Activated naive CD8-positive, alpha-beta T cell treated with anti-CD3 and anti-CD28 coated beads, Interleukin-2, amount 10 ng/mL, durations not matched to agents 7 days and 5 days (primary cell): ENCODE results near the gene LAYN. TPM values are rescaled to one million over a fixed set of nuclear protein-coding genes. Genes with fewer than 3 reads are reported as not detected.
A peak's percentile ranks its signal among the peaks of the same experiment; 100 is the strongest.

Experiments
- ATAC-seq: fragments of 150-1000 bp; cut with Tn5 transposase; one replicate; pipeline ENCODE4 v1.10.0; 2021; ENCODE audit warnings: low read depth, moderate library complexity
- POLR2A ChIA-PET: fragments of 350-600 bp; sonication (Branson Sonifier 250); formaldehyde crosslinking; loops from one replicate; lab custom pipeline; 2021; ENCODE audit warnings: antibody characterized with exemption; lab: Charles Lee
- DNase-seq: peaks from one replicate; pipeline ENCODE4 v3.0.0; 2021
- H3K27ac Mint-ChIP-seq: one replicate; pipeline ENCODE4 v1.8.0; 2022; ENCODE audit warnings: mild to moderate bottlenecking, mixed read lengths
- H3K27me3 Mint-ChIP-seq: one replicate; pipeline ENCODE4 v1.8.0; 2022; ENCODE audit warnings: mild to moderate bottlenecking, moderate library complexity, mixed read lengths
- H3K36me3 Mint-ChIP-seq: one replicate; pipeline ENCODE4 v1.8.0; 2021; ENCODE audit warnings: mild to moderate bottlenecking, mixed read lengths
- H3K4me1 Mint-ChIP-seq: one replicate; pipeline ENCODE4 v1.8.0; 2021; ENCODE audit warnings: mixed read lengths
- H3K4me3 Mint-ChIP-seq: one replicate; pipeline ENCODE4 v1.8.0; 2022; ENCODE audit warnings: mild to moderate bottlenecking, moderate library complexity, mixed read lengths
- H3K9me3 Mint-ChIP-seq: one replicate; pipeline ENCODE4 v1.8.0; 2021; ENCODE audit warnings: mixed read lengths
- total RNA-seq, 2 experiments: library from RNA; stranded (reverse); gene quantifications; one replicate each; pipeline ENCODE4 v1.2.3, GENCODE V29; 2021

Gene LAYN
- total RNA-seq, 2 experiments from 2014 or later, result 24.0 to 27.0 TPM

GRCh38 chr11:111574373-111575225 lies 34.1 kb downstream of the LAYN start:
- no peak for DNase-seq
- ATAC-seq, result peak; percentile 52
- Mint-ChIP-seq H3K4me3 (peak overlapping the region; percentile 58), H3K27me3 (peaks cover 6% of the 10 kb centered on the region), H3K36me3 (no peaks in the 10 kb centered on the region), H3K4me1 (peaks cover 2% of the 10 kb centered on the region), H3K9me3 (no peaks in the 10 kb centered on the region), H3K27ac (peak overlapping the region; percentile 68)
- POLR2A ChIA-PET, result no interaction called here

DNA sequence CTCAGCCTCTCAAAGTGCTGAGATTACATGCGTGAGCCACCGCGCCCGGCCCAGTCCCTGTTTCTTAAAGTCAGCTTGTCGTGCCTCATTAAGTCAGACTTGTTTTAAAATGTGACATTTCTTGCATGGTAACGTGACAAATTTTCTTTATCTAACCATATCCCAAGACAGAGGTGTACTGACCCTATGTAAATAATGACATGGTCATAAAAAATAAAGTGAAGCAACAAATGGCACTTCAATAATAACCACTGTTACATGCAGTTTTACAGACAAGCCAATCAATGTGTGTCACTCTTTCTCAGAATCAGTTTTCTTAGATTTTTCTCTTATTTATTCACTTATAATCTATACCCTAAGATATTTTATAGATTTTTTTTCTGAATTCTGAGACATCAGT lies 35.2 kb downstream of the LAYN start:
- Mint-ChIP-seq H3K4me1 (peaks cover 3% of the 10 kb centered on the region), H3K27me3 (peaks cover 6% of the 10 kb centered on the region), H3K27ac (no peak overlapping the region), H3K9me3 (no peaks in the 10 kb centered on the region), H3K36me3 (no peaks in the 10 kb centered on the region), H3K4me3 (no peak overlapping the region)
- POLR2A ChIA-PET, result interaction anchor here (0.5 kb wide), 1 partner anchor 197 kb away, joined by 3 read pairs; the partner anchor contains the start of gene POU2AF1
- no peak for DNase-seq
- ATAC-seq, result no peak

DNA sequence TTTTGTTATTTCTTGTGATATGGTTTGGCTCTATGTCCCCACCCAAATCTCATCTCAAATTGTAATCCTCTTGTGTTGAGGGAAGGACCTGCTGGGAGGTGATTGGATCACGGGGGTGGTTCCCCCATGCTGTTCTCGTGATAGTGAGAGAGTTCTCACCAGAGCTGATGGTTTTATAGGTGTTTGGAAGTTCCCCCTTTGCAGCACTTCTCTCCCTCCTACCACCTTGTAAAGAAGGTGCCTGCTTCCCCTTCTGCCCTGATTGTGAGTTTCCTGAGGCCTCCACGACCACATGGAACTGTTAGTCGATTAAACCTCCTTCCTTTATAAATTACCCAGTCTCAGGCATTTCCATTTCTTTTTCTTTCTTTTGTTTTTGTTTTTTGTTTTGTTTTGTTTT lies 37.3 kb downstream of the LAYN start:
- H3K36me3 Mint-ChIP-seq, result no peaks in the 10 kb centered on the region
- no peak overlapping the region for H3K4me3 Mint-ChIP-seq
- peaks cover 6% of the 10 kb centered on the region for H3K27me3 Mint-ChIP-seq
- DNase-seq, result no peak
- no peaks in the 10 kb centered on the region for H3K9me3 Mint-ChIP-seq
- ATAC-seq, result no peak
- POLR2A ChIA-PET, result no interaction called here
- H3K27ac Mint-ChIP-seq, result no peak overlapping the region
- peaks cover 6% of the 10 kb centered on the region for H3K4me1 Mint-ChIP-seq

- no peaks in the 10 kb centered on the region for H3K36me3 Mint-ChIP-seq
- POLR2A ChIA-PET, result no interaction called here
- no peak for ATAC-seq
- no peak for DNase-seq
- peaks cover 4% of the 10 kb centered on the region for H3K27me3 Mint-ChIP-seq
- no peaks in the 10 kb centered on the region for H3K9me3 Mint-ChIP-seq
- peaks cover 10% of the 10 kb centered on the region for H3K4me1 Mint-ChIP-seq
- H3K27ac Mint-ChIP-seq, result no peak overlapping the region
- no peak overlapping the region for H3K4me3 Mint-ChIP-seq
Observed at GRCh38 chr11:111581341-111581740, 40.8 kb downstream of the LAYN start.

DNA sequence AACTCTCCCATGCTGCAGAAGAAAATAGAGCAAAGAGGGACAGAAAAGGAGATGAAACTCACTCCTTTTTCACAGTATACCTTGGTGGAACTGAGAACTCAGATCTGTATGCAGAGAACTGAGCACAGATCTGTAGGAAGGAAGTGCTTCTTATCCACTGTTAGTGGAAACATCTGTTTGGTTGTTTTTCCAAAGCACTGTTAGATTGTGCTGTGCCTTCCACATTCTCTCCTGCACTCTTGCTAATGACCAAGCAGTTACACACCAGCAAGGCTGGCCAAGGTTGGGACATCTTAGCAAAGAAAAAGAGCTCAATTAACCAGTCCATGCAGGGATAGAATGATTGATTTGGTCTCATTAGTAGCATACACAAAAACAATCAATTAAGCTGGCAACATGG lies 41.6 kb downstream of the LAYN start:
- ATAC-seq (no peak), DNase-seq (no peak)
- Mint-ChIP-seq H3K36me3 (no peaks in the 10 kb centered on the region), H3K4me3 (no peak overlapping the region), H3K27me3 (peaks cover 2% of the 10 kb centered on the region), H3K27ac (no peak overlapping the region), H3K9me3 (no peaks in the 10 kb centered on the region), H3K4me1 (peaks cover 10% of the 10 kb centered on the region)
- POLR2A ChIA-PET, result no interaction called here

DNA sequence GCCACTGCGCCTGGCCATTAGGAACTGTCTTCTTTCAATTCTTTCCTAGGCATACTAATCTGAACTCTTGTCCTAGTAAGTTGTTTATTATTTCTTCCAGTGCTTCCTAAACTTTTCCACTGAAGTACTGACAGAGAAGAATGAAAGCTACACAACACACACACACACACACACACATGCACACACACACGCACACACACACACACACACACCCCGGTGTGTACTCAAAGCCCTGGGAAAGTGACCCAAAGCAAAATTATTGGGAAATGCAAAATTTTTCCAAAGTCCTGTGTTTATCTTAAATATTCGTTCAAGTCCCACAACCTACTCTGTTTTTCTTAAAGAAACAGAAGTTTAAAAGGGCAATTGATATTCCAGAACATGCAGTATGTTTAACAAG lies 42.4 kb downstream of the LAYN start:
- Mint-ChIP-seq H3K36me3 (no peaks in the 10 kb centered on the region), H3K27ac (no peak overlapping the region), H3K4me1 (peaks cover 10% of the 10 kb centered on the region), H3K9me3 (no peaks in the 10 kb centered on the region), H3K27me3 (no peaks in the 10 kb centered on the region), H3K4me3 (no peak overlapping the region)
- no peak for ATAC-seq
- no peak for DNase-seq
- POLR2A ChIA-PET, result no interaction called here

GRCh38 chr11:111585371-111585770 lies 44.9 kb downstream of the LAYN start:
- POLR2A ChIA-PET, result interaction anchor here (1.6 kb wide), 1 partner anchor 192 kb away, joined by 3 read pairs; no protein-coding TSS in a partner anchor

GRCh38 chr11:111586388-111586831 lies 45.9 kb downstream of the LAYN start:
- POLR2A ChIA-PET, result interaction anchor here (1.6 kb wide), 1 partner anchor 191 kb away, joined by 3 read pairs; no protein-coding TSS in a partner anchor
- no peaks in the 10 kb centered on the region for H3K9me3 Mint-ChIP-seq
- DNase-seq (no peak), ATAC-seq (peak; percentile 70)
- H3K27ac Mint-ChIP-seq, result no peak overlapping the region
- H3K4me3 Mint-ChIP-seq, result no peak overlapping the region
- no peaks in the 10 kb centered on the region for H3K36me3 Mint-ChIP-seq
- no peaks in the 10 kb centered on the region for H3K27me3 Mint-ChIP-seq
- peaks cover 7% of the 10 kb centered on the region for H3K4me1 Mint-ChIP-seq

More at GRCh38 chr11:111585371-111585770, 44.9 kb downstream of the LAYN start:
- Mint-ChIP-seq H3K4me1 (peaks cover 10% of the 10 kb centered on the region), H3K27me3 (no peaks in the 10 kb centered on the region), H3K27ac (no peak overlapping the region), H3K4me3 (no peak overlapping the region), H3K36me3 (no peaks in the 10 kb centered on the region), H3K9me3 (no peaks in the 10 kb centered on the region)
- ATAC-seq, result peak; percentile 40
- no peak for DNase-seq

DNA sequence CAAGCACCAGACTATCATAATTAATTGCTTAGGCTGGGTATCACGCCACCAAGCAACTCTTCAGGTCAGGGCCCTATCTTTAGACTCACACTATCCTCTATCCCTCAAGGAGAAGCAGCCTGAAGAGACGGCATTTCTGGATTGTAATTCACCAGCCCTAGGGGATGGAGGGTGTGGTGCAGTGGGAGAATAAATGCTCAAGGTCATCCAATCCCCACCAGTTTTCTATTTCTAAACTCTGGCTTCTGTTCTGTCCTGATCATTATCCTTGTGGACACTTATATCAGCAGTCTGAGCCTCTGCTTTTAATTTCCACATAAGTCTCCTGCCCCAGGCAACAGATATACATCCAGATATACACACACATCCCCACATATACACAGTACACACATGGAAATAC lies 48.6 kb downstream of the LAYN start:
- DNase-seq, result no peak
- no peaks in the 10 kb centered on the region for H3K36me3 Mint-ChIP-seq
- no peaks in the 10 kb centered on the region for H3K27me3 Mint-ChIP-seq
- H3K9me3 Mint-ChIP-seq, result no peaks in the 10 kb centered on the region
- no peak overlapping the region for H3K27ac Mint-ChIP-seq
- no peak overlapping the region for H3K4me3 Mint-ChIP-seq
- POLR2A ChIA-PET, result no interaction called here
- no peak for ATAC-seq
- H3K4me1 Mint-ChIP-seq, result peaks cover 7% of the 10 kb centered on the region

DNA sequence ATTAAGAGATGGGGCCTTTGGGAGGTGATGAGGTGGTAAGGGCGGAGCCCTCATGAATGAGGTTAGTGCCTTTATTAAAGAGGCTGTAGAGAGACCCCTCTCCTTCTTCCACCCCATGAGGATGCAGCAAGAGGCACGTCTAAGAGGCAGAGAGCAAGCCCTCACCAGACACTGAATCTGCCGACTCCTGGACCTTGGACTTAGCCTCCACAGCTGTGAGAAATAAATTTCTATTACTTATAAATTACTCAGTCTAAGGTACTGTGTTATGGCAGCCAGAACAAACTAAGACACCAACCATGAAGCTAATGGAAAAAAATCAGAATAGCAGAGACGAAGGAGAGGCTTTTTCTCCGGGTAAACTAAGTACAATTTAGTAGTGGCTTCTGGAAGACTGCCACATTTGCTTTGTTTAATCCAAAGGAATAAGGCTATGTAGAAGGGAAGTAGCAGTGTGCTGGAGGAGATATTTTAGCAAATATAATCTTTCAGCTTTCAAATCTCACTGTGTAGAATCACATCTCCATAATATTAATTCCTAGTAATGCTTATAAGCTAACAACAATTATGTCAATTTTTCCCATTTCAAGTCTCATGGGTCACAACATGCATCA lies 49.5 kb downstream of the LAYN start:
- DNase-seq, result no peak
- H3K27ac Mint-ChIP-seq, result no peak overlapping the region
- H3K9me3 Mint-ChIP-seq, result no peaks in the 10 kb centered on the region
- no peaks in the 10 kb centered on the region for H3K27me3 Mint-ChIP-seq
- H3K4me1 Mint-ChIP-seq, result peaks cover 7% of the 10 kb centered on the region
- H3K36me3 Mint-ChIP-seq, result no peaks in the 10 kb centered on the region
- ATAC-seq, result no peak
- POLR2A ChIA-PET, result no interaction called here
- H3K4me3 Mint-ChIP-seq, result no peak overlapping the region

DNA sequence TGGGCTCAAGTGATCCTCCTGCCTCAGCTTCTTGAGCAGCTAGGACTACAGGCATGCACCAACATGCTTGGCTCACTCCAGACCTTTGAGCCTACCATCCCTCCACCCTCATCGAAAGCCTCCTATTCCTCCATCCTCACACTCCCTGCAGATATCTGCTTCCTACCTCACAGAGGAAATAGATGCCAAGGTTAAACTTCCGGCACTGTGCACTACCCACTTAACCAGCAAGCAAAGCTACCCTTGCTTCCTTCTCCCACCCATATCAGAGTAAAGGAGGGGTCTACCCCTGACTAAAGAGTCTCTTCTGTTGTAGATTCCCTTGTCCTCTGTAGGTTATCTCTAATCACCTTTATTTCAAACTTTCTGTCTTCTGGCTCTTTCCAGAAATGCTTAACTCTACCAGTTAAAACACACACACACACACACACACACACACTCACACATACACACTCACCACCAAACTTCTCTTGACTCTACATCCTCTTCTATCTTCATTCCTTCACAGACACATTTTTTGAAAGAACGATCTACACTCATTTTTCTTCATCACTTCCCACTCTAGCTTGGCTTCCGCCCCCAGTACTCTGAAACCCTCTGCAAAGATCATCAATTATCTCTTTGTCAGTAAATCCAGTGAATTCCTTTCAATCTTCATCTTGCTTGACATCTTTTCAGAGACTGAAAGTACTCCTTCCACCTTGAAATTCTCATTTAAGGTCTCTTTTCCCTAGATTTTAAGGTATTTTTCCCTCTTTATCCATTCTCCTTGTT lies 50.9 kb downstream of the LAYN start:
- Mint-ChIP-seq H3K36me3 (no peaks in the 10 kb centered on the region), H3K27ac (no peak overlapping the region), H3K4me1 (peaks cover 1% of the 10 kb centered on the region), H3K4me3 (no peak overlapping the region), H3K9me3 (no peaks in the 10 kb centered on the region), H3K27me3 (peaks cover 12% of the 10 kb centered on the region)
- DNase-seq, result no peak
- peak; percentile 54 for ATAC-seq
- POLR2A ChIA-PET, result no interaction called here

DNA sequence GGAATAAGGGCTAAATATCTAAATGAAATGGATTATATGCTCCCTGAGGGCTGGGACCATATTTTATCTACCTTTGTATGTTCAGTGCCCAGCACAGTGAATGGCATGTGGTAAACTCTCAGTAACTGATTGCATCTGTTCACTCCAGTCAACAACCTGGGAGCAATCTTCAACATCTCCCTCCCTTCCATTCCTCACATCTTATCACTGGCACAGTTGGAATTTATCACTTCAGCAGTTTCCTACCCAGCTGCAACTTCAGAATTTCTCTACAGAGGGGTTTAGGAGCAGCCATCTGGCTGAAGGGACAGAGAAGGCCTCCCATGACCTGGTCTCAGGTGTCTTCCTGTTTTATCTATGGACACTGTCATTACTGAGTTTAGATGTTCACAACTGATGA lies 52.0 kb downstream of the LAYN start:
- Mint-ChIP-seq H3K4me3 (no peak overlapping the region), H3K27me3 (peaks cover 14% of the 10 kb centered on the region)
- POLR2A ChIA-PET, result no interaction called here

GRCh38 chr11:111596319-111596718 lies 55.8 kb downstream of the LAYN start:
- no peak overlapping the region for H3K4me3 Mint-ChIP-seq
- peaks cover 20% of the 10 kb centered on the region for H3K27me3 Mint-ChIP-seq
- H3K36me3 Mint-ChIP-seq, result no peaks in the 10 kb centered on the region
- no peaks in the 10 kb centered on the region for H3K9me3 Mint-ChIP-seq
- POLR2A ChIA-PET, result no interaction called here
- H3K4me1 Mint-ChIP-seq, result peaks cover 3% of the 10 kb centered on the region
- DNase-seq (no peak), ATAC-seq (no peak)
- no peak overlapping the region for H3K27ac Mint-ChIP-seq

More for the DNA sequence above, 52.0 kb downstream of the LAYN start:
- Mint-ChIP-seq H3K27ac (no peak overlapping the region), H3K9me3 (no peaks in the 10 kb centered on the region), H3K4me1 (peaks cover 1% of the 10 kb centered on the region), H3K36me3 (no peaks in the 10 kb centered on the region)
- no peak for ATAC-seq
- DNase-seq, result no peak
